ENCODE data around the gene NAALADL2.

- TF ChIP-seq, protein P1, sequence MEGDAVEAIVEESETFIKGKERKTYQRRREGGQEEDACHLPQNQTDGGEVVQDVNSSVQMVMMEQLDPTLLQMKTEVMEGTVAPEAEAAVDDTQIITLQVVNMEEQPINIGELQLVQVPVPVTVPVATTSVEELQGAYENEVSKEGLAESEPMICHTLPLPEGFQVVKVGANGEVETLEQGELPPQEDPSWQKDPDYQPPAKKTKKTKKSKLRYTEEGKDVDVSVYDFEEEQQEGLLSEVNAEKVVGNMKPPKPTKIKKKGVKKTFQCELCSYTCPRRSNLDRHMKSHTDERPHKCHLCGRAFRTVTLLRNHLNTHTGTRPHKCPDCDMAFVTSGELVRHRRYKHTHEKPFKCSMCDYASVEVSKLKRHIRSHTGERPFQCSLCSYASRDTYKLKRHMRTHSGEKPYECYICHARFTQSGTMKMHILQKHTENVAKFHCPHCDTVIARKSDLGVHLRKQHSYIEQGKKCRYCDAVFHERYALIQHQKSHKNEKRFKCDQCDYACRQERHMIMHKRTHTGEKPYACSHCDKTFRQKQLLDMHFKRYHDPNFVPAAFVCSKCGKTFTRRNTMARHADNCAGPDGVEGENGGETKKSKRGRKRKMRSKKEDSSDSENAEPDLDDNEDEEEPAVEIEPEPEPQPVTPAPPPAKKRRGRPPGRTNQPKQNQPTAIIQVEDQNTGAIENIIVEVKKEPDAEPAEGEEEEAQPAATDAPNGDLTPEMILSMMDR (IDR thresholded peaks at IDR 0.05; ENCODE audit: poor library complexity), result no peak
- no peak for TF ChIP-seq EZH2 (IDR thresholded peaks at IDR 0.05; ENCODE audit: borderline replicate concordance)
These were observed 618.6 kb downstream of the NAALADL2 start for GRCh38 chr3:175477651-175478224.

All from hepatocyte (in vitro differentiated cells).